CD4-positive, alpha-beta T cell treated with Interferon alpha-2 for 1 hour (primary cell): ENCODE measurements around the gene SMIM35.

Experiments used
- DNase-seq, 2 donors: peaks; one replicate each; pipeline ENCODE4 v3.0.0-alpha.2; 2020 to 2022

Gene SMIM35

GRCh38 chr11:118055966-118056365 lies 30.8 kb downstream of the SMIM35 start:
- DNase-seq: no peak

GRCh38 chr11:118054712-118055640 lies 31.8 kb downstream of the SMIM35 start:
- DNase-seq: no peak

- no peak for DNase-seq
These were observed 34.1 kb downstream of the SMIM35 start for GRCh38 chr11:118052581-118053206.

GRCh38 chr11:118051611-118052461 lies 34.9 kb downstream of the SMIM35 start:
- DNase-seq: peak; percentile 74 to 84

DNA sequence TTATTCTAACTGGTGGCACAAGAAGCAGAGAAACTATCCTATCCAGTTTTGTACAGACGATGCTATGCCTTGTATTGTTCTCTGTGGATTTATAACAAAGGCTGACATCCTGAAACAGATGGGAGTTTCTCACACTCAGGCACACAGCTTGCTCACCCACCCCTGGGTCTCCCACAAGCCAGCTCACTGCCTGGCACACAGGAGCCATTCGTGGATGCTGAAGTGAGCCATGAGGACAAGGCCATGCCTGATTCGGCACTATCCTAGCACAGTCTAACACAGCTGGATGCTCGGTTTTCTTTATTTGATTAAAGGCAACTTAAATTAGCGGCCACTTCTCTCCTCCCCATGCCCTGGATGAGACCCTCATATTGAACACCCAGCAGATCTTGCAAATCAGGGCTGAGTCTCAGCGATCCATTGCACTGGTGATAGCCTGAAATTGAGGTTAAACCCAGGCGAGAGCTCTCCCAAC lies 35.6 kb downstream of the SMIM35 start:
- DNase-seq: no peak

DNA sequence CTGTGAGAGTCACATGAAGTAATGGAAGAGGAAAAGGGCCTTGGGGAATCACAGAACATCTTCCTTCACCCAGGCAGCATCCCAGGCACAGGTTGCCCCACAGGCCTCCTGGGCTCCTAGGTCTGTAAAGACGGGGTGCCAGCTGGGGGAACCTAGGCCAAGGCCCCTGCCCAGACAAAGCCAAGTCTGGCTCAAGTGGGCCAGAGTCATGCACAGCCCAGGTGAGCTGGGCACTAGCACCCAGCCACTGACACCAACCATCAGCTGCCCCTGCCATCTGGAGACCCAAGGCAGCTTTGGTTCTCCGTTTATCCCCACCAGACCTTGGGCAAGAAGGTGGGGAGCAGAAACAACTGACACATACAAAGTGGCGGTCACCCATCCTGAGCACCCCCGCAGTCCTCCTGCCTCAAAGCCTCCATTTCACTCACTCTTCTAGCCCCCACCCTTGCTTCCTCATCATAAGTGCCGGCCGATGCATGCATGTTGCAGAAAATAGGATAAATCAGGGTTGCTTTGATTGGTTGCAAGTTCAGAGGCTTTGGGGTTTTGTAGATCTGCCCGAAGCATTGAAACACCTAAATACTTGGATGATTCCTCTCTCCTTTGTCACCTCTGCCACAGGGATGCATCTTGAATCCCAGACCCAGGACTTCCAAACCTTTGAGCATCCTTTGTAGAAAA lies 36.4 kb downstream of the SMIM35 start:
- no peak for DNase-seq

- no peak for DNase-seq
These were observed 37.0 kb downstream of the SMIM35 start for GRCh38 chr11:118049771-118050170.

- peak in 1 of 2 donors; percentile 37 for DNase-seq
These were observed 38.0 kb downstream of the SMIM35 start for GRCh38 chr11:118048472-118049370.

DNA sequence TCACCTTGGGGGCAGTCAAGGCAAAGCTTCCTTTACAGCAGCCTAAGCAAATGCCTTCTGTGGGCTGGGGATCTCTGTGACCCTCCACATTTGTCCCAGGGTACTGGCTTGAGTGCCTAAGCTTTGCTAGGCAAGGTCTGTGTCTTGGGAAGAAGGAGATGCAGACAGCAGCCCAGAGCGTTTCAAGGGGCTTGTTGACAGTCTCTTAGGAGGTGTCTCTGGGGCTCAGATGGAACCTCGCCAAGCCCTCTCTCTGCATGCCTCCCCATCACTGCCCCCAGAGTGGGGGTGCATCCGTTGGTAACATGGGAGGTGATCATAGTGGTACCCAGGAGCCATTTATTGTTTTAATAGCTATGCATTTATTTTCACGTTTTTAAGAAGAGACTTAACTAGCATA lies 39.0 kb downstream of the SMIM35 start:
- DNase-seq: no peak

DNA sequence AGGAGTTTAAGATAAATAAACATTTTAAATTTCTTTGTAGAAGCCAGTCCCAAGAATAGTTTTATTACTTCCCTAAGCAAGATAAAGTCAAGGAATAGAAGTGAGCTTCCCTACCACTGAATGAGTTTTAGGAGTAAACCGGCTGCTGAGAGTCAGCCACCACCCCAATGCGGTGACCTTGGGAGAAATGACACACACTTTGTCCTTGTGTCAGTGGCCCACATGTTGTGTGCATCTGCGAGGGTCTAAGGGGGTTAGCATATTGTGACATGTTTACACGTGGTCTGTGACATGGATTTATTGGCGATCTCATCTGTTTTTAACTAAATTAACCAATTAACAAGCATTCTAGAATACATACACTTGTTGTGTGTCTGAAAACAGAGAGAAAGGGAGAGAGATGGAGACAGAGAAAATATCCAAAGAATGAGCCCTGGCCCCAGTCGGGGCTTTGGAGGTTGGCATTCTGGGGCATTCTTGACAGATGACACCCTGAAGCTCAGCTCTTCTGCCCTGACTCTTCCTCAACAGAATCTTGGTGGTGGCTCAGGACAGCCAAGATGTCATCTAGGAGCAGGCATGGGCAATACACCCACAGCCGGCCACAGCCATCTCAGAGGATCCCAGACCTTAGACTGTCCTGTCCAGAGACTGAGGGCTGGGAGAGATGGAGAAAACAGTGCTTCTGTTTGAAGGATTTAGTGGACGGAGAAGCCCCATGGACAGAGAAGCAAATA lies 39.6 kb downstream of the SMIM35 start:
- no peak for DNase-seq

DNA sequence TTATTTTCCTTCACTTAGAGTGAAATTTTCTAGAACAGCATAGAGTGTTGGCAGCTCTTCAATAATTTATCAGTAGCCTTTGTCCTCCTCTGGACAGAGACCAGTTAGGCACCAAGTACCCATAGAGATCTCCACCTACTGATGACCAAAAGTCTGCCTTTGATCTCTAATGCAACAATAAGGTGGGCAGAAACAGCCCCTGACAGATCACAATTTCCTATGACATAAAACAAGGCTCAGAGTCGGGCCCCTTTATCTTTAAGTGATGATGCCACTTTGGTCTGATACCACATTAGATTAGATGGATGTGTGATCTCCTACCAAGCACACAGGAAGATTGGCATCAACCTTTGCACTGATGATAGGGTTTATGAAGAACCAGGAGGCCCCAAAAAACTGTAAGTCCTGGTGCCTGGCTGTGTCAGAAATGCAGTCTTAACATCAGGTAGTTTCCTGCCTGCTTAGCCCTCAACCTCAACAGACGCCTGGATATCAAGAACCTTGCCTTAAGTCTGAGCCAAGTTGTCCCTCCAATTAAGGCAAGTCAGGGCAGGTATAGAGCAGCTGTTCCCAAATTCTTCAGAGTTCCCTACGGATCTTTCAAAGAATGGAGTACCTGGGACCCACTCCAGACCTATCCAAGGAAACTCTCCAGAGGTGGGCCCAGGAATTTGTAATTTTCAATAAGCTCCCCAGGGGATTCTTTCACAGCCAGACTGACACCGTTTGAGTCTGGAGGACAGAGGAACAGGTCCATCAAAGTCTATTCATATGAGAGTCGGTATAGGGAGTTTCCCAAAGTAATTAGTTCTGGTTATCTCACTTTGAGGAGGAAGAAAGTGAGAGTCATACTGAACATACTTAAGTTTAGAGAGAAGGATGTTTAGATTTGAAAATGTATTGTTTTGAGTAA lies 40.5 kb downstream of the SMIM35 start:
- peak; percentile 28 to 72 for DNase-seq

GRCh38 chr11:118045191-118045590 lies 41.6 kb downstream of the SMIM35 start:
- DNase-seq: peak in 1 of 2 donors; percentile 44

DNA sequence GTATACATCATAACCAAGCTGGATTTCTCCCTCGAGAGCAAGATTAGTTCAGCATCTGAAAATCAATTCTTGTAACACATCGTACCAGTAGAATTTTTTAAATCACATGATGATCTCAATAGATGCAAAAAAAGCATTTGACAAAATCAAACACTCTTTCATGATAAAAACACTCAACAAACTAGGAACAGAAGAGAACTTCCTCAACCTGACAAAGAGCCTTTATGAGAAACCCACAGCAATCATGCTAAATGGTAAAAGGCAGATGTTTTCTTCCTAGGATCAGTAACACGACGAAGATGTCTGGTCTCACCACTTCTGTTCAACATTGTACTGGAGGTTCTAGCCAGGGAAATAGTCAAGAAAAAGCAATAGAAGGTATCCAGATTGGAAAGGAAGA lies 44.0 kb downstream of the SMIM35 start:
- DNase-seq: peak in 1 of 2 donors; percentile 47

DNA sequence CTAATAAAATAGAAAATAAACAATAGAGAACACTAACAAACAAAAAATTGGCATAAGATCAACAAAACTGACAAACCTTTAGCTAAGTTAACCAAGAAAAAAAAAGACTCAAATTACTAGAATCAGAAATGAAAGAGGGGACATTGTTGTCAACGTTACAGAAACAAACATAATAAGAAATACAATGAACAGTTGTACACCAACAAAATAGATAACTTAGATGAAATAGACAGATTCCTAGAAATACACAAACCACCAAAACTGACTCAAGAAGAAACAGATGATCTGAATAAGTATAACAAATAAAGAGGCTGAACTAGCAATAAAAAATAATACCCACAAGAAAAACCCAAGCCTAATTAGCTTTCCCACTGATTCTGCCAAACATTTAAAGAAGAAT lies 44.6 kb downstream of the SMIM35 start:
- peak in 1 of 2 donors; percentile 52 for DNase-seq

DNA sequence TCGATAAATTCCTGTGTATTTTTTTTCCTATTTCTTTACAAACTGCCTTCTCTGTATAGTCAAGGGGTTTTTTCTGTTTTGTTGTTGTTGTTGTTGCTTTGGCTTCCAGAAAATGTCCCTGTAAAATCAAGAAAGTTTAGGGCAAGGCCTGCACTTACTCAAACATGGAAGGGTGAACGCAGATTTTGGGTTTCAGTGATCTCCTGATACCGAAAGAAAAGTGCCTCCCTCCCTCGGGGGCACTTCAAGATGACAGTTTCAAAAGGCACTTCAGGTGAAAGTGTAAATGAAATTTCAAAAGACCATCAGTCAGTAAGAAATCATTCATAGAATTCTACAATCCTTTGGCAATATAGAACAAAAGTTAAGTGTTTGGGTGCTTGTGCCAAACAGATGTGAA lies 53.3 kb downstream of the SMIM35 start:
- DNase-seq: no peak

DNA sequence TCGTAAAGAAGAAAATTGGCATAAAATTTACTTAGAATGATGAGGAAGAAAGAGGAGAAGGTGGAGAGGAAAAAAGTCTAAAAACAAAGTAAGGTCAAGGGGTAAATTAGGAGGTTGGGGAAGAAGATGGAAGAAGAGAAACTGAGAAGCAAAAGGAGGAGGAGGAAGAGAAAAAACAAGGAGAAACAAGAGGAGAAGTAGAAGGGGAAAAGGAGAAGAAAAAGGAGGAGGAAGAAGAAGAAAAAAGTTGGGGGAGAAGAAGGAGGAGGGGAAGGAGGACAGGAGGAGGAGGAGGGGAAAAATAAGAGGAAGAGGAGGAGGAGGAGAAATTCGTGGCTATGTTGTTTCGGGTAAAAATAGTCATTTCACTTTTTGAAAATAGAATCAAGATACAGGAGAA lies 58.1 kb downstream of the SMIM35 start:
- DNase-seq: no peak

- no peak for DNase-seq
These were observed 59.1 kb downstream of the SMIM35 start for GRCh38 chr11:118027694-118028093.

DNA sequence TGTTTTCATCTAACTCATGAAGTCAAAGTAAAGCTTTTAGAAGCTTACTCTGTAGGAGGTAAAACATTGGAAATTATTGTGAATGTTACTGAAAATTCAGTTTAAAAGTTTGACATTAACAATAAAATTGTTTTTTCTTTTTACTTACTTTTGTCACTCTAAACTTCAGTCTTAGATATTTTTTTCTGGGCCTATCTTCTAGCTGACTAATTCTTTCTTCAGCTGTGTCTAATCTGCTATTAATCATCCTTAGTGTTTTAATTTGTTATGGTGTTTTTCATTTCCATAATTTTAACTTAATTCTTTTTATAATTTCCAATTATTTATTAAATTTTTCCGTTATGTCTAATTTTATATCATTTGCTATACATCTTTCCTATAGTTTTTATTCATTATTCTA lies 65.6 kb downstream of the SMIM35 start:
- no peak for DNase-seq

- no peak for DNase-seq
These were observed 68.4 kb downstream of the SMIM35 start for GRCh38 chr11:118018401-118018800.
